AG04450 (cell line): ENCODE data around the gene OSBPL2. TPM values are rescaled to one million over a fixed set of nuclear protein-coding genes. Genes with fewer than 3 reads are reported as not detected.

Experiments
- CTCF ChIA-PET: fragments of 300-600, 350-600 bp; formaldehyde crosslinking; extraction: SDS; loops from one replicate; lab custom pipeline; 2022; ENCODE audit warnings: antibody characterized with exemption, inconsistent platforms; lab: Charles Lee
- POLR2A ChIA-PET: fragments of 350-600 bp; formaldehyde crosslinking; extraction: SDS; loops from one replicate; lab custom pipeline; 2021; ENCODE audit warnings: antibody characterized with exemption, inconsistent platforms; lab: Yijun Ruan, JAX
- DNase-seq: peaks from one replicate; pipeline ENCODE4 v3.0.0-alpha.2; 2011; ENCODE audit warnings: low read depth, low spot score
- H3K27ac ChIP-seq: one replicate; pipeline ENCODE4 v1.5.1; 2012; ENCODE audit warnings: low read depth, low read length, control low read depth
- H3K27me3 ChIP-seq: one replicate; pipeline ENCODE4 v1.6.0; 2012; ENCODE audit warnings: low read length; ENCODE audit not compliant: control insufficient read depth, insufficient read depth
- H3K4me3 ChIP-seq: 2 replicates; pipeline ENCODE4 v1.5.1; 2011; ENCODE audit warnings: mild to moderate bottlenecking, low read depth, low read length, control low read depth
- H3K9me3 ChIP-seq: 2 replicates; pipeline ENCODE4 v1.5.1; 2012; ENCODE audit warnings: low read length; ENCODE audit not compliant: control insufficient read depth, insufficient read depth
- polyA plus RNA-seq: library from polyadenylated mRNA; depleted of rRNA; stranded (reverse); fragments of >200 nt; gene quantifications from 2 replicates; pipeline ENCODE4 v1.2.3, GENCODE V29; 2011
- TF ChIP-seq, protein P1 (sequence below): IDR thresholded peaks from 2 replicates; pipeline ENCODE4 v1.5.1; 2011; ENCODE audit warnings: low read depth, low read length, control low read depth, inconsistent platforms

Gene OSBPL2
- polyA plus RNA-seq, 1 experiment, result 18.5 TPM

DNA sequence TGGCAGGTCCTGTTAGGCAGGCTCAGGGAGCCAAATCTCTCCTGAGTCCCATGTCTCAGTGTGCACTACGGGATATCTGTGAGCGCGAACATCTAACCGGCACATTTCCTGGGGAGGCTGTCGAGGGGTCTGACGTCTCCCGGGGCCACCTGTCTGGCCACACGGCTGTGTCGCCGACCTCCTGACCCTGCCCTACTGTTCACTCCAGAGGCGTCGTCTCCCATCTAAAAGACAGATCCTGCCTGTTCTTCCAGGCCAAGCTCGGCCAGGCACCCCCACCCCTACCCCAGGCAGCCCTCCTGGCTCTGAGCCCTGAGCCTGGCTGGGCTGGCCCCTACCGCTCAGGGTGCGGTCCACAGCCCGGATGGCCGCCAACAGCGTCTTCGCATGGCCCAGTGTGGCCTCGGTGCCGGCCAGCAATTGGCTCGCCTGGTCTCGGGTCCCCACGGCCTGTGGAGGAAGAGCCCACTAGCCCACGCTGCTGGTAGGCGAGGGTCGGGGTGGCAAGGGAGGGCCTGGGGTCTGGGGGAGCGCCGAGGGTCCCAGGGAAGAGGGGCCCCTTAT lies 81.1 kb downstream of the OSBPL2 start:
- ChIA-PET POLR2A (no interaction called here), CTCF (no interaction called here)
- no peak for DNase-seq
- TF ChIP-seq, protein P1, sequence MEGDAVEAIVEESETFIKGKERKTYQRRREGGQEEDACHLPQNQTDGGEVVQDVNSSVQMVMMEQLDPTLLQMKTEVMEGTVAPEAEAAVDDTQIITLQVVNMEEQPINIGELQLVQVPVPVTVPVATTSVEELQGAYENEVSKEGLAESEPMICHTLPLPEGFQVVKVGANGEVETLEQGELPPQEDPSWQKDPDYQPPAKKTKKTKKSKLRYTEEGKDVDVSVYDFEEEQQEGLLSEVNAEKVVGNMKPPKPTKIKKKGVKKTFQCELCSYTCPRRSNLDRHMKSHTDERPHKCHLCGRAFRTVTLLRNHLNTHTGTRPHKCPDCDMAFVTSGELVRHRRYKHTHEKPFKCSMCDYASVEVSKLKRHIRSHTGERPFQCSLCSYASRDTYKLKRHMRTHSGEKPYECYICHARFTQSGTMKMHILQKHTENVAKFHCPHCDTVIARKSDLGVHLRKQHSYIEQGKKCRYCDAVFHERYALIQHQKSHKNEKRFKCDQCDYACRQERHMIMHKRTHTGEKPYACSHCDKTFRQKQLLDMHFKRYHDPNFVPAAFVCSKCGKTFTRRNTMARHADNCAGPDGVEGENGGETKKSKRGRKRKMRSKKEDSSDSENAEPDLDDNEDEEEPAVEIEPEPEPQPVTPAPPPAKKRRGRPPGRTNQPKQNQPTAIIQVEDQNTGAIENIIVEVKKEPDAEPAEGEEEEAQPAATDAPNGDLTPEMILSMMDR, result no peak
- Histone ChIP-seq H3K27me3 (no peaks in the 10 kb centered on the region), H3K27ac (no peak overlapping the region), H3K9me3 (peaks cover 25% of the 10 kb centered on the region; the same call in 1 of the 2 replicates), H3K4me3 (no peak overlapping the region)

DNA sequence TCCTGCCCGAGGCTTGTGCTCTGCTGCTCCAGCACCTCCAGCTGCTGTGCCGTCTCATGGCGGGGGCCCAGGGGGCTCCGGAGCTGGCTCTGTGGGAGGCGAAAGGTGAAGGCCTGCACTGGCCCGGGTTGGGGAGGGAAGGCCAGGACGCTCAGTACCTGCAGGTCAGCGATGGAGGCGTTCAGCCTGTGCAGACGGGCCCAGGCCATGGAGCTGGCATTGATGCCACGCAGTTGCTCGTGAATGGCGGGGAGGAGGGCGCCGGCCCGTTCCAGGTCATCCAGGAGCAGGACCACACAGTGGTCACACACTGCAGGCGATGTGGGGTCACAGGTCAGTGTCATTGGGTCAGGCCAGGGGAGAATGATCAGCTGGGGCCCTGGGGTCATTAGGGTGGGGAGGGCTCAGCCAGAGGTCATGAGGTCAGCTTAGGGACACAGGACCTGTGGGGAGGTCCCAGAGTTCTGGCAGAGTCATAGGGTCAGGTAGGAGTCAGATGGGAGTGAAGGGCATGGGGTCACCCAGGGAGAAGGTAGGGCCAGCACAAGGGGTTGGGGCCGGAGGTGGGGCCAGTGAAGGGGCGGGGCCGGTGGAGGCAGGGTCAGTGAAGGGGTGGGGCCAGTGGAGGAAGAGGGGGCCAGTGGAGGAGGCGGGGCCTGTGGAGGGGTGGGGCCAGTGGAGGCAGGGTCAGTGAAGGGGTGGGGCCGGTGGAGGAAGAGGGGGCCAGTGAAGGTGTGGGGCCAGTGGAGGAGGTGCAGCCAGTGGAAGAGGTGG lies 82.4 kb downstream of the OSBPL2 start:
- TF ChIP-seq, protein P1, result no peak
- no peak for DNase-seq
- H3K27me3 ChIP-seq, result no peaks in the 10 kb centered on the region
- no peak overlapping the region for H3K27ac ChIP-seq
- H3K4me3 ChIP-seq, result no peak overlapping the region
- ChIA-PET POLR2A (no interaction called here), CTCF (no interaction called here)
- H3K9me3 ChIP-seq, result peaks cover 25% of the 10 kb centered on the region; the same call in 1 of the 2 replicates

DNA sequence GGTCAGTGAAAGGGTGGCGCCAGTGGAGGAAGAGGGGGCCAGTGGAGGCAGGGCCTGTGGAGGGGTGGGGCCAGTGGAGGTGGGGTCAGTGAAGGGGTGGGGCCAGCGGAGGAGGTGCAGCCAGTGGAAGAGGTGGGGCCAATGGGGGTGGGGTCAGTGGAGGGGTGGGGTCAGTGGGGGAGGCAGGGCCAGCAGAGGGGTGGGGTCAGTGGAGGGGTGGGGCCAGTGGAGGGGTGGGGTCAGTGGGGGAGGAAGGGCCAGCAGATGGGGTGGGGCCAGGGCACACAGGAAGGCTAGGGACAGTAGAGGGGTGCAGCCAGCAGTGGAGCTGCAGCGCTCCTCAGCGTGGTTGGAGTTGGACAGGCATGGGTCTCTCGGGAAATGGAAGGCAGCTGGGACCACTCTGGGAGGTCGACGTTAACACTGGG lies 83.2 kb downstream of the OSBPL2 start:
- H3K4me3 ChIP-seq, result no peak overlapping the region
- TF ChIP-seq, protein P1, result no peak
- no peak overlapping the region for H3K27ac ChIP-seq
- ChIA-PET CTCF (no interaction called here), POLR2A (no interaction called here)
- no peaks in the 10 kb centered on the region for H3K27me3 ChIP-seq
- peaks cover 25% of the 10 kb centered on the region; the same call in 1 of the 2 replicates for H3K9me3 ChIP-seq
- DNase-seq, result no peak

DNA sequence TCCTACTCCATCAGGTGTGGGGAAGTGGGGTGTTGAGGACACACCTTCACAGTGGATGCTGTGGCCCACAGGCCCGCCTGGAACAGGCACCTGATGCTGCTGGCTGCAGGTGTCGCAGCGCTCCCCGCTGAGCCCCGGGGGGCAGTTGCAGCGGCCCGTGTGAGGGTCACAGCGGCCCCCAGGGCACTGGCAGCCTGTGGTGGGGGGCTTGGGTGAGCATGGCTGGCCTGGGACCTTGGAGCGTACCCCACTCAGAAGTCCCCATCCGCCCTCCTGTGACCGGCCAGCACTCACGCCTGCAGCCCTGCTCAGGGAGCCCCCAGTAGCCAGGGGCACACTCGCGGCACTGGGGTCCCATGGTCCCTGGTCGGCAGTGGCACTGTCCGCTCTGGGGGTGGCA lies 83.7 kb downstream of the OSBPL2 start:
- TF ChIP-seq, protein P1, result no peak
- no peak overlapping the region for H3K4me3 ChIP-seq
- ChIA-PET CTCF (no interaction called here), POLR2A (no interaction called here)
- peaks cover 25% of the 10 kb centered on the region; the same call in 1 of the 2 replicates for H3K9me3 ChIP-seq
- no peak overlapping the region for H3K27ac ChIP-seq
- H3K27me3 ChIP-seq, result no peaks in the 10 kb centered on the region
- DNase-seq, result no peak

DNA sequence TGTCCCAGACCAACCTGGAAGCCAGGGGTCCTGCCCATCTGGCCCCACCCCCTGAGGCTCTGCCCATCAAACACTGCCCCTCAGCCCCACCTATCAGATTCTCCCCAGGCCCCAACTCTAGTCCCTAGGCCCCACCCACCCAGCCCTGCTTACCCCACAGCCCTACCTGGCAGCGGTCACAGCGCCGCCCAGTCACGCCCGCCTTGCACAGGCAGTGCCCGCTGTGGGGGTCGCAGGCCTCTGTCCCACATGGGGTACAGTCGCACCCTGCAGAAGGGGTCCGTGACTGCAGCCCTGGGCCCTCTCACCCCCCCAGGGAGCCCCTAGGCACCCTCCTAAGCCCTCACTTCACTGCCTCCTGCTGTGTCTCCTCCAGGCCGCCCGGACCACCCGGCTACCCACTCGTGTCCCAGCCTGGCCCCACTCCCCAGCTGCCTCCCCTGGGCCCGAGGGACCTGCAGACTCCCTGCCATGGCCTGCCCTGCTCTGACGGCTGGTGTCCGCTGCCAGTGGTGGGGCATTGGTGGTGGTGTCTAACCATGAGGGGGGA lies 84.2 kb downstream of the OSBPL2 start:
- ChIA-PET CTCF (no interaction called here), POLR2A (no interaction called here)
- no peaks in the 10 kb centered on the region for H3K27me3 ChIP-seq
- H3K4me3 ChIP-seq, result no peak overlapping the region
- no peak for DNase-seq
- no peak overlapping the region for H3K27ac ChIP-seq
- peaks cover 19% of the 10 kb centered on the region; the same call in 1 of the 2 replicates for H3K9me3 ChIP-seq
- TF ChIP-seq, protein P1, result no peak
